Ishikawa (cell line): ENCODE measurements around the gene SLC37A1.
A peak's percentile ranks its signal among the peaks of the same experiment; 100 is the strongest.

Experiments used
- CEBPB ChIP-seq: IDR thresholded peaks from 2 replicates; pipeline ENCODE4 v1.6.1; 2012
- CREB1 ChIP-seq: IDR thresholded peaks from 2 replicates; pipeline ENCODE4 v1.6.1; 2012; ENCODE audit warnings: low read depth
- EGR1 ChIP-seq: IDR thresholded peaks from 2 replicates; pipeline ENCODE4 v1.6.1; 2012
- EP300 ChIP-seq: IDR thresholded peaks from 2 replicates; pipeline ENCODE4 v1.6.1; 2012; ENCODE audit warnings: borderline replicate concordance
- FOXM1 ChIP-seq: IDR thresholded peaks from 2 replicates; pipeline ENCODE4 v1.6.1; 2012; ENCODE audit warnings: low read depth, borderline replicate concordance
- MAX ChIP-seq: IDR thresholded peaks from 2 replicates; pipeline ENCODE4 v1.6.1; 2012
- NFIC ChIP-seq: IDR thresholded peaks from 2 replicates; pipeline ENCODE4 v1.6.1; 2012
- RAD21 ChIP-seq: IDR thresholded peaks from 2 replicates; pipeline ENCODE4 v1.6.1; 2012; ENCODE audit warnings: low read depth
- REST ChIP-seq: IDR thresholded peaks from 2 replicates; pipeline ENCODE4 v1.6.1; 2012; ENCODE audit warnings: low read depth, mild to moderate bottlenecking
- TAF1 ChIP-seq: IDR thresholded peaks from 2 replicates; pipeline ENCODE4 v1.6.1; 2012; ENCODE audit warnings: low read depth, mild to moderate bottlenecking
- TCF12 ChIP-seq: IDR thresholded peaks from 2 replicates; pipeline ENCODE4 v1.6.1; 2012; ENCODE audit warnings: low read depth
- TEAD4 ChIP-seq: IDR thresholded peaks from 2 replicates; pipeline ENCODE4 v1.6.1; 2012
- USF1 ChIP-seq: IDR thresholded peaks from 2 replicates; pipeline ENCODE4 v1.6.1; 2012
- YY1 ChIP-seq: IDR thresholded peaks from 2 replicates; pipeline ENCODE4 v1.6.1; 2012; ENCODE audit warnings: low read depth
- ZBTB7A ChIP-seq: IDR thresholded peaks from 2 replicates; pipeline ENCODE4 v1.6.1; 2012; ENCODE audit warnings: low read depth

The SLC37A1 gene

GRCh38 chr21:42539342-42539741, 25.7 kb downstream of the SLC37A1 start:
- TF ChIP-seq CEBPB (no peak), REST (no peak), RAD21 (no peak), MAX (no peak), EGR1 (no peak)

GRCh38 chr21:42539931-42540343, 26.3 kb downstream of the SLC37A1 start:
- no peak for TF ChIP-seq ZBTB7A
- TF ChIP-seq RAD21, result peak; percentile 43; the same call in 1 of the 2 replicates

- TF ChIP-seq USF1 (no peak), MAX (no peak), FOXM1 (no peak), TAF1 (no peak), TCF12 (no peak), EGR1 (no peak), CREB1 (no peak), RAD21 (no peak)
These were observed 26.7 kb downstream of the SLC37A1 start for GRCh38 chr21:42540396-42540795.

- TF ChIP-seq MAX (no peak), CREB1 (no peak), TEAD4 (no peak), USF1 (no peak), TAF1 (no peak), EGR1 (no peak), REST (no peak), EP300 (no peak), TCF12 (no peak), FOXM1 (no peak), ZBTB7A (no peak), NFIC (no peak), CEBPB (no peak), RAD21 (no peak), YY1 (no peak)
These were observed 27.5 kb downstream of the SLC37A1 start for GRCh38 chr21:42541174-42541573.

- no peak for TF ChIP-seq NFIC
- TF ChIP-seq CREB1, result no peak
- TF ChIP-seq USF1, result no peak
- no peak for TF ChIP-seq EGR1
- TF ChIP-seq TAF1, result no peak
- no peak for TF ChIP-seq YY1
- no peak for TF ChIP-seq FOXM1
- TF ChIP-seq MAX, result no peak
- no peak for TF ChIP-seq ZBTB7A
- no peak for TF ChIP-seq RAD21
- no peak for TF ChIP-seq REST
- no peak for TF ChIP-seq EP300
- TF ChIP-seq CEBPB, result no peak
- no peak for TF ChIP-seq TCF12
- no peak for TF ChIP-seq TEAD4
These were observed 28.0 kb downstream of the SLC37A1 start for GRCh38 chr21:42541618-42542017.
